GM18505 (cell line): ENCODE measurements around the gene AAMDC.
"Not testable (repeated sequence)": the region's sequence is repeated elsewhere in the genome, so short reads cannot be mapped to it uniquely, and the experiment has no call there.

Source experiments
- ATAC-seq: cut with Tn5 transposase; IDR thresholded peaks from one replicate; pipeline ENCODE4 v1.9.1; 2021; ENCODE audit not compliant: unreplicated experiment
- POLR2A ChIP-seq: IDR thresholded peaks from 4 replicates; pipeline ENCODE4 v1.6.1; 2011; ENCODE audit warnings: borderline replicate concordance; ENCODE audit not compliant: insufficient read depth, insufficient read length; ENCODE audit errors: extremely low read depth

AAMDC gene

DNA sequence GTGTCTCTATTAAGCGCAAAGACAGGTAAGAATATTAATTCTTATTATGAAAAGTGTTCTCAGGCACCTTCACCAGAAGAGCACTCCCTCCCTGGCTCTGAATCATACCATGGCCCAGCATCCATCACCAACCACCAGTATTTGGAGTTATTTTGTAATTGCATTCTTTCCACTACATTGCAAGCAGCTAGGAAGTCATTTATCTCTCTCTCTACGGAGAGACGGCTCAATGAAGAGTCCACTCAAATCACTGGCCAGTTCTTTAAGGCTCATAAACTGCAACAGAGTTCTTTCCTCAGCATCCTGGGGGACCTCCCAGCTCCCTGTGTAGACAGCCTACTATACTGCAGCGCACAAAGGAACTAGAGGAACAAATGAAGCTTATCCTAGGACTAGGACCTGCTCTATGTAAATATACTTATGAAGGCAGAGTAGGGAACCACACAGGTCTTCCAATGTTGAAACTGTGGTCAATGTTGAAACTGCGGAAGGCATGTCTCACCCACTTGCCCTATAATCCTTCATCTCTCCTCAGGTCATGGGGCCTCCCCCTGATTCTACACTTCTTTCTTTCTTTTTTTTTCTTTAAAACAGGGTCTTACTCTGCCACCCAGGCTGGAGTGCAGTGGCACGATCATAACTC, 63.4 kb downstream of the AAMDC start:
- TF ChIP-seq POLR2A, result no peak
- ATAC-seq, result no peak

DNA sequence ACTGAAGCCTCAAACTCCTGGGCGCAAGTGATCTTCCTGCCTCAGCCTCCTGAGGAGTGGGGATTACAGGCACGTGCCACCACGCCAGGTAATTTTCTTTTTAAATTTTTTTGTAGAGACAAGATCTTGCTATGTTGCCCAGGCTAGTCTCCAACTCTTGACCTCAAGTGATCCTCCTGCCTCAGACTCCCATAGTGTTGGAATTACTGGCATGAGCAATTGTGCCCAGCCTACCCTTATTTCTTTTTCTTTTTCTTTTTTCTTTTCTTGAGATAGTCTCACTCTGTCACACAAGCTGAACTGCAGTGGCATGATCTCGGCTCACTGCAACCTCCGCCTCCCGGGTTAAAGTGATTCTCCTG, 63.9 kb downstream of the AAMDC start:
- TF ChIP-seq POLR2A, result no peak
- no peak for ATAC-seq

DNA sequence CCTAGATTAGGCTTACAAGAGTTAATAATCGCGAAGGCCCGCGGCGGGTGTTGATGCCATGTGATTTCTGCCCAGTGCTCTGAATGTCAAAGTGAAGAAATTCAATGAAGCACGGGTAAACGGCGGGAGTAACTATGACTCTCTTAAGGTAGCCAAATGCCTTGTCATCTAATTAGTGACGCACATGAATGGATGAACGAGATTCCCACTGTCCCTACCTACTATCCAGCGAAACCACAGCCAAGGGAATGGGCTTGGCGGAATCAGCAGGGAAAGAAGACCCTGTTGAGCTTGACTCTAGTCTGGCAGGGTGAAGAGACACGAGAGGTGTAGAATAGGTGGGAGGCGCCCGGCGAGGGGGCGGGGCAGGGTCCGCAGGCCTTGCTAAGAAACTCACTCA, 65.5 kb downstream of the AAMDC start:
- no peak for TF ChIP-seq POLR2A
- no peak for ATAC-seq

- ATAC-seq, result not testable (repeated sequence)
Measured at GRCh38 chr11:77889045-77889444, 68.1 kb downstream of the AAMDC start.

GRCh38 chr11:77890100-77890614, 69.2 kb downstream of the AAMDC start:
- not testable (repeated sequence) for ATAC-seq

DNA sequence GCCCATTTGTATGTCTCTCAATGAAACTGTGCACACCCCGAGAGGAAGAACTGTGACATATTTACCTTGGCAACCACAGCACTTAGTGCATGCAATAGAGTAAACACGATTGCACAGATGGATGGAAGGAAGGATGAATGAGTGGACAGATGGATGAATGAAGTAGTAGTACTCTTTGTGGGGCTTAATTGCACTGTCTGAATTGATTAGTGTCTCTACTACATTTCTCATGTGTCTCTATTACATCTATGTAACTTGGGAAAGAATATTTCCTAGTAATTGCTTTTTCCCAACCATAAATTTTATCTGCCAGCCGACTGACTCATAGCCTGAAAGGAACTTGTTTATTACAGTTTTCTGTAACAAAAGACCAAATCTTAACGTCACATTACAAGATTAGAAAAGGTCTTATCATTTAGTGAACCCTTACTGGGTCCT, 69.7 kb downstream of the AAMDC start:
- not testable (repeated sequence) for ATAC-seq

- ATAC-seq, result not testable (repeated sequence)
Measured at GRCh38 chr11:77891256-77891655, 70.3 kb downstream of the AAMDC start.

- ATAC-seq, result not testable (repeated sequence)
Measured at GRCh38 chr11:77891703-77892102, 70.8 kb downstream of the AAMDC start.

DNA sequence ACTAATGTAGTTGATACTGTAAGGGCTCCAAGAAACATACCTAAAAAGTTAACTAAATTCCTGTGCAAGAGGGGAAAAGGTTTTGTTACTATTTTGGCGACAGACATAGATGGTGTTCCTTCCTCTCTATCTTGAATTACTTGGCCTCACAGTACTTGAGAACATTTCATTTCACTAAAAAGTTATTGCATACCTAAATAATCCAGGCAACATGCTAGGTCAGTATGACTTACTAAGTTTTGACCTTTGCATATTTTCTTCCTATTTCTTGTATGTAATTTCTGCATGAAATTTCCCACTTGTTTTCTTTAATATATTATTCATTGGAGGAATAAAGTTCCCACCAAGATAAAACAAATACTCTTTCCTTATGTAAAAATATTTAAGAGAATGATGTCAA, 74.0 kb downstream of the AAMDC start:
- not testable (repeated sequence) for ATAC-seq

DNA sequence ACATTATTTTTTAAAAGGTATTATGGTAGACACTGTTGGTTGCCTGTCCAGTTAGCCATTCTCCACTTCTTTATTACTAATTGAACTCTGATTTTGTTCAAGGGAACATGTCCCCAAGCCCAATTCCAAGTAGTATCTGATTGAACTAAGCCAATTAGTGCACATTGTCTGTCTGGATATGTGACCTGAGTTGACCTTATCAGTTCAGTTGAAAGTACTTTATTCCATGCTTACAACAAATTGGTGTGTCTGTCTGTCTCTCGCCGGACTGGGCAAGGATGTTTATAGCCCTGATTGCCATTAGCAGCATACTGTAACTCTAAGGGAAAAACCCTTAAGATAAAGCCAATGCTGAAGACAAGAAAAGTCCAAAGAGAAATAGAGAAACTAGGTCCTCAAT, 87.9 kb downstream of the AAMDC start:
- ATAC-seq, result no peak
- TF ChIP-seq POLR2A, result no peak

- ATAC-seq, result no peak
- TF ChIP-seq POLR2A, result no peak
Measured at GRCh38 chr11:77909277-77909676, 88.3 kb downstream of the AAMDC start.

DNA sequence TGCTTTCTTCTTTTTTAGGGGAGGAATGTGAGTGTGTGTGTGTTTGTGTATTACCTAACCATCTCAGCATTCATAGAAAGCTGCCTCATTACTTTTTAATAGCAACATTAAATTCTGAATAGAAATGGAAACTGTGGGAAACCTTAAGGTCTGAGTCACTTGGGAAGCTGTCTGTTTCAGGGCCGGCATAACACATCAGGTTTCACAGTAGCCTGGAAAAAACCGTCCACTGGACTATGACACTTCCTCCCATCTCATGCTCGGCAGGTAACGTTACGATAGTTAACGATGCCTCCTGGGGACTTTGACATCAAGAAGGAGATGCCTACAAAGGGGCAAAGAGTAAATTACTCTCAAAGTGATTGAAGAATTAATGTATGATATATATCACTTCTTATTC, 89.9 kb downstream of the AAMDC start:
- not testable (repeated sequence) for ATAC-seq

DNA sequence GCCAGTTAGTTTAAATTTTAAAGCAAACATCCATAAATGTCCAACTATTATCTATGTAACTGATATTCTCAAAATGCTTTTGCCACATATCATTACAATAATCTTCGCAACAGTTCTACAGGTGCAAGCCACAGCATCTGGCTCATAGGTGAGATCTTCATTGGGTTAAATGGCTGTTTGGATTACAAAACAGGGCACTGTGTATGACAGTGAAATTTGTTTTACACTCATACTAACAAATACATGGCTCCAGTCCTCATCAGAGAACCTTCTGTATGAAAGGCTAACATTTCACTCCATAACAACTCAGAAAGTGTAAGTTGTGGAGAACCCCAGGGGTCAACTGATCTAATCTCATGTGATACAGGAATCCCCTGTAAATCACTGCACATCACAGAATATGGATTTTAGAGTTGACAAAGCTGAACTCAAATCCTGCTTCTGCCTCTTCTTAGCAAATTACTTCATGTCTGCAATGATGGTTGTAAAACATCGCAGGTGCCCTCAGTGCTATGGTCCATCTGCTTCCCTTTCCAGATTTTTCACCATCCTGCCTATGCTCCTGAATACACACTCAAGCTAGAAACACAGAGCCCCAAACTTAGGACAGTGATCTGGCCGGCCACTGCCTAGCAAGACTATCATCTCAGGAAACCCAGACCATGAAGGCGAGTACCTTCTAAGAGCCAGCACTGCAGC, 92.8 kb downstream of the AAMDC start:
- not testable (repeated sequence) for ATAC-seq

DNA sequence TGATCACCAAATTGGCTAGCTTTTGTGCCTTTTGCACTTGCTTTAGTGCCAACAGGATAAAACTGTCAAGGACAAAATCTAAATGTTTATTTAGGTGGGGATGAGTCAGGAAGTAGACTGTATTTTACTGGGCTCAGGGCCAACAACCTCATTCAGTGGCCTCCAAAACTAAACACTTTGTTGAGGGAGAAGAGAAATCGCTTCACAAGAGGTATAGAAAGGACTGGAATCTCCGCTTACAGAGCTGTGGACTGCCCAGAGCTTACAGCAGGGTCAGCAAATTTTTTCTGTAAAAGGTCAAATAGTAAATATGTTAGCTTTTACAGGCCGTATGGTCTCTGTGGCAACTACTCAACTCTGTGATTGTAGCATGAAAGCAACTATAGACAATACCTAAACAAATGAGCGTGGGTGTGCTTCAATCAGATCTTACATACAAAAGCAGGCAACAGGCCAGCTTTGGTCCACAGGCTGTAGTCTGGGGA, 93.4 kb downstream of the AAMDC start:
- not testable (repeated sequence) for ATAC-seq

GRCh38 chr11:77917713-77918112, 96.8 kb downstream of the AAMDC start:
- not testable (repeated sequence) for ATAC-seq
